ENCODE measurements around the gene GPER1. TPM values are rescaled to one million over a fixed set of nuclear protein-coding genes. Genes with fewer than 3 reads are reported as not detected.

GPER1 gene
- total RNA-seq, 4 donors from 2014 or later, result 12.5 to 29.2 (median 21.2) TPM

DNA sequence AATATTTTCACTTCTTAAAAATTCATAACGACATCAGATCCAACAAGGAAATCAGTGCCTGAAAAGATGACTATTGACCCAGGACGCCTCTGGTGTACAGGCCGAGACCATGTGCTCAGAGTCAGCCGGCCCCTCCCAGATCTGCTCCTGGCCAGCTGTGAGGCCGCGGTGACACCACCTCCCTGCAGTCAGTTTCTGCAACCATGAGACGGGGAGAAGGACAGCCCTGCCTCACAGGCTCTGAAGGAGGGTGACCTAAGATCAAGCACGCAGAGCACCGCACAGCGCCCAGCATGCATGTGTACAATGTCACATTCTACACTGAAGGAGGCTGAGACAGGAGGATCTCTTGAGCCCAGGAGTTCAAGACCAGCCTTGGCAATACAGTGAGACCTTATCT, 2.6 kb upstream of the GPER1 start:
- DNase-seq, result no peak
- 87 to 95% methylated on average over 10 of the region's 10 CpGs for WGBS, 2 donors
- intact Hi-C loops (cut with DNase I), result loop anchor here (5.0 kb wide), 1 partner anchor 37 kb away; no protein-coding TSS in a partner anchor
- H3K4me3 ChIP-seq (replicated peaks in 1 of 3), result no peak overlapping the region
- H3K4me1 ChIP-seq, result peaks cover 28% of the 10 kb centered on the region in 2 donors
- no peak overlapping the region for H3K27ac ChIP-seq
- no peak for TF ChIP-seq POLR2A (IDR thresholded peaks at IDR 0.05)
- TF ChIP-seq, protein P1, sequence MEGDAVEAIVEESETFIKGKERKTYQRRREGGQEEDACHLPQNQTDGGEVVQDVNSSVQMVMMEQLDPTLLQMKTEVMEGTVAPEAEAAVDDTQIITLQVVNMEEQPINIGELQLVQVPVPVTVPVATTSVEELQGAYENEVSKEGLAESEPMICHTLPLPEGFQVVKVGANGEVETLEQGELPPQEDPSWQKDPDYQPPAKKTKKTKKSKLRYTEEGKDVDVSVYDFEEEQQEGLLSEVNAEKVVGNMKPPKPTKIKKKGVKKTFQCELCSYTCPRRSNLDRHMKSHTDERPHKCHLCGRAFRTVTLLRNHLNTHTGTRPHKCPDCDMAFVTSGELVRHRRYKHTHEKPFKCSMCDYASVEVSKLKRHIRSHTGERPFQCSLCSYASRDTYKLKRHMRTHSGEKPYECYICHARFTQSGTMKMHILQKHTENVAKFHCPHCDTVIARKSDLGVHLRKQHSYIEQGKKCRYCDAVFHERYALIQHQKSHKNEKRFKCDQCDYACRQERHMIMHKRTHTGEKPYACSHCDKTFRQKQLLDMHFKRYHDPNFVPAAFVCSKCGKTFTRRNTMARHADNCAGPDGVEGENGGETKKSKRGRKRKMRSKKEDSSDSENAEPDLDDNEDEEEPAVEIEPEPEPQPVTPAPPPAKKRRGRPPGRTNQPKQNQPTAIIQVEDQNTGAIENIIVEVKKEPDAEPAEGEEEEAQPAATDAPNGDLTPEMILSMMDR (IDR thresholded peaks at IDR 0.05), result no peak
- H3K9me3 ChIP-seq, result no peaks in the 10 kb centered on the region
- no peaks in the 10 kb centered on the region for H3K27me3 ChIP-seq
- no peaks in the 10 kb centered on the region for H3K36me3 ChIP-seq

DNA sequence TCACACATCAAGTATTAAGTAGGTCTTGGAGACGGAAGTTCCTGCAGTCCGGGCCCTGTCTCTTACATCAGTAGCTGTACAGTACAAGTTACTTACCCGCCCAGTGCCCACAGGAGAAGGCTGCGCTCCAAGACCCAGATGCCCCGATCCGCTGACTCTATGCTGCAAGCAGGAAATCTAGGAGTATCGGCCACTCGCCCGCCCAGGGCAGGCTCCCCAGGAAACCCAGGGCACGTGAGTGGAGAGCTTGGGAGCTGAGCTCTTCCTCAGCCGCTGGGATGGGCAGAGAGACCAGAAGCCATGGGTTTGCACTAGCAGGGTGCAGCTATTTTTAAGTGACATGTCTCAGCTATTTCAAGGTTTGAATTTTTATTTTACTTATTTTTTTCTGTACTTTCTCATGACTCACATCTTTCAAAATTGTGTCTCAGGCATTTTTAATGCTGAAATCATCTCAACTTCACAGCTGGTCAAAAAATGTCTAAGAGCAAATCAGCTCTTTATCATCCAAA, 1.9 kb upstream of the GPER1 start:
- peaks cover 28% of the 10 kb centered on the region in 2 donors for H3K4me1 ChIP-seq
- no peak for DNase-seq
- TF ChIP-seq, protein P1 (IDR thresholded peaks at IDR 0.05), result no peak
- no peak for TF ChIP-seq POLR2A (IDR thresholded peaks at IDR 0.05)
- peak overlapping the region in 1 of 3 donors; percentile 79 for H3K27ac ChIP-seq
- WGBS, 2 donors, result 88 to 94% methylated on average over 11 of the region's 11 CpGs
- no peak overlapping the region for H3K4me3 ChIP-seq (replicated peaks in 1 of 3)
- H3K9me3 ChIP-seq, result no peaks in the 10 kb centered on the region
- no peaks in the 10 kb centered on the region for H3K36me3 ChIP-seq
- intact Hi-C loops (cut with DNase I), result loop anchor here (5.0 kb wide), 1 partner anchor 36 kb away; no protein-coding TSS in a partner anchor
- H3K27me3 ChIP-seq, result no peaks in the 10 kb centered on the region

DNA sequence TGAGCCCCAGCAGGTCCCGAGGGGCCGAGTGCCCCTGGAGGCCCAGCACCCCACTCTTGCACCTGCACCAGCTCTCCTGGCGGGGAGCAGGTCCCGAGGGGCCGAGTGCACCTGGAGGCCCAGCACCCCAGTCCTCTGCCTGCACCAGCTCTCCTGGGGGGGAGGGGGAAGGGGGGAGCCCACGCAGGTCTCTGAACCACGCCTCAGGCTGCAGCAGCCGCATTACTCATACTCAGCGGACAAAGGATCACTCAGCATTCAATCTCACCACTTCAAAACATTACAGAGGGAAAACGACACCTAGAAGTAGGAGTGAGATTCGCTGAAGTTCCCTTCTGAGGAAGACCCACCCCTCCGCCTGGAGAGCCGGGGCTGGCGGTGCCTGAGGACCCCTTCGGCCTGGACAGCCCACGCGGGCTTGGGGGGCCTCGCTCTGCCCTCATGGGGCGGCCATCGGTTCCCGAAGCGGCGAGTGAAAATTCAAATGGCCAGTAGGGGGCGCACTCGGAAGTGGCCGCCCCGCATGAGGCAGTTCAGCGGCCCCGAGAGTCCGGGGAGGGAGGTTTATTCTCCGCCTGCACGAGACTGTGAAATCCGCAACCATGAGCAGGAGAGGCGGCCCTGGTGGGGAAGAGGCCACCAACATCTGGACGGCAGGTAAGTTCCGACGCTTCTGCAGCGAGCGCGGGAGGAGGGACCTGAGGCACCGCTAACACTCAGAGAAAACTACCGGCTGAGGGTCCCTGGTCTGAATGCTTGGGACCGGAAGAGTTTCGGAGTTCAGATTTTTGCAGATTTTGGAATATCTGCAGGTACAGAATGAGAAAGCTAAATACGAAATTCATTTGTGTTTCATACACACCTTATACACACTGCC, 1.1 kb upstream of the GPER1 start:
- Histone ChIP-seq H3K27me3 (no peaks in the 10 kb centered on the region), H3K4me1 (peaks cover 28% of the 10 kb centered on the region in 2 donors), H3K9me3 (no peaks in the 10 kb centered on the region), H3K36me3 (peaks cover 5 to 6% of the 10 kb centered on the region in 2 donors), H3K4me3 (replicated peaks in 1 of 3) (peak overlapping the region in 2 of 3 donors; percentile 1 to 24), H3K27ac (peak overlapping the region; percentile 16 to 79 (median 65))
- intact Hi-C loops (cut with DNase I), result loop anchor here (5.0 kb wide), 1 partner anchor 35 kb away; no protein-coding TSS in a partner anchor
- peak; percentile 68 to 77 for DNase-seq
- TF ChIP-seq, protein P1 (IDR thresholded peaks at IDR 0.05), result peak; percentile 75 to 96 (median 86)
- no peak for TF ChIP-seq POLR2A (IDR thresholded peaks at IDR 0.05)
- WGBS, 2 donors, result 11 to 13% methylated on average over 29 to 41 of the region's 45 CpGs

DNA sequence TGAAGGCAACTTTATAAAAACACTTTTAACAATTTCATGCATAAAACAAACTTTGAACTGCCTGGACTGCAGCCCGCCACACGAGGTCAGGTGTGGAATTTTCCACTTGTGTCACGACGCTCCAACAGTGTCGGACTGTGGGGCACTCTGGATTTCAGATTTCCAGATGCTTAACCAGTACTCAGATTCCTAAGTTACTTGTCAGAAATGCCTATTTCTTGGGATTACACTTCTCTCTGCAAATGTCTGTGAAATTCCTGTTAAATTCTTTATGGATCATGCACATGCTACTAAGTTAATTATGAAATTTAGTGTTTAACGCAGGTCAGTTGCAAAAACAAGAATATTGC, 473 bp upstream of the GPER1 start:
- Histone ChIP-seq H3K27me3 (no peaks in the 10 kb centered on the region), H3K27ac (peak overlapping the region; percentile 7 to 79 (median 65)), H3K4me1 (peaks cover 28% of the 10 kb centered on the region in 2 donors), H3K4me3 (replicated peaks in 1 of 3) (peak overlapping the region in 1 of 3 donors; percentile 24), H3K36me3 (peaks cover 11 to 12% of the 10 kb centered on the region in 2 donors), H3K9me3 (no peaks in the 10 kb centered on the region)
- DNase-seq, result peak; percentile 34 to 37
- WGBS, 2 donors, result 6 to 17% methylated on average over 6 of the region's 6 CpGs
- no peak for TF ChIP-seq POLR2A (IDR thresholded peaks at IDR 0.05)
- TF ChIP-seq, protein P1 (IDR thresholded peaks at IDR 0.05), result no peak
- intact Hi-C loops (cut with DNase I), result loop anchor here (5.0 kb wide), 1 partner anchor 35 kb away; no protein-coding TSS in a partner anchor

DNA sequence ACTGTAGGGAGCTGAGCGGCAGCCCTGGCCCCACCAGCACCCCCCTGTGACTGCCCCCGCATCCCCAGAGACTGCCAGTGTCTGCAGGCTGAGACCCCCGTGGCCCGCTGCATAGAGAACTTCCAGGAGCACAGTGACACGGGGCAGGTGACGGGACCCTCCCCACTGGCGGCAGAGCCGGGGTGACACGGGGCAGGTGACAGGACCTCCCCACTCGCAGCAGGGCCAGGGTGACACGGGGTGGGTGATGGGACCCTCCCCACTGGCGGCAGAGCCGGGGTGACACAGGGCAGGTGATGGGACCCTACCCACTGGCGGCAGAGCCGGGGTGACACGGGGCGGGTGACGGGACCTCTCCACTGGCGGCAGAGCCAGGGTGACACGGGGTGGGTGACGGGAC, 2.3 kb downstream of the GPER1 start:
- no peaks in the 10 kb centered on the region for H3K9me3 ChIP-seq
- H3K27ac ChIP-seq, result peak overlapping the region in 1 of 3 donors; percentile 36
- 84 to 91% methylated on average over 13 to 16 of the region's 21 CpGs for WGBS, 2 donors

More for the DNA sequence above, 2.3 kb downstream of the GPER1 start:
- Histone ChIP-seq H3K27me3 (no peaks in the 10 kb centered on the region), H3K4me1 (peaks cover 49 to 56% of the 10 kb centered on the region in 2 donors), H3K36me3 (peaks cover 19% of the 10 kb centered on the region in 2 donors), H3K4me3 (replicated peaks in 1 of 3) (no peak overlapping the region)
- no peak for TF ChIP-seq POLR2A (IDR thresholded peaks at IDR 0.05)
- TF ChIP-seq, protein P1 (IDR thresholded peaks at IDR 0.05), result no peak
- DNase-seq, result no peak
- intact Hi-C loops (cut with DNase I), result no loop called here
